ENCODE data around the gene GPX4. TPM values are rescaled to one million over a fixed set of nuclear protein-coding genes. Genes with fewer than 3 reads are reported as not detected.

GPX4 gene
- total and polyA plus RNA-seq, 2 of the 13 experiments (the other 11 are each of a cell fraction or from before 2014, with no cell fraction given), result 535 to 613 TPM

GRCh38 chr19:1064661-1065605 lies 38.9 kb upstream of the GPX4 start (continued):
- TF ChIP-seq, protein P1, sequence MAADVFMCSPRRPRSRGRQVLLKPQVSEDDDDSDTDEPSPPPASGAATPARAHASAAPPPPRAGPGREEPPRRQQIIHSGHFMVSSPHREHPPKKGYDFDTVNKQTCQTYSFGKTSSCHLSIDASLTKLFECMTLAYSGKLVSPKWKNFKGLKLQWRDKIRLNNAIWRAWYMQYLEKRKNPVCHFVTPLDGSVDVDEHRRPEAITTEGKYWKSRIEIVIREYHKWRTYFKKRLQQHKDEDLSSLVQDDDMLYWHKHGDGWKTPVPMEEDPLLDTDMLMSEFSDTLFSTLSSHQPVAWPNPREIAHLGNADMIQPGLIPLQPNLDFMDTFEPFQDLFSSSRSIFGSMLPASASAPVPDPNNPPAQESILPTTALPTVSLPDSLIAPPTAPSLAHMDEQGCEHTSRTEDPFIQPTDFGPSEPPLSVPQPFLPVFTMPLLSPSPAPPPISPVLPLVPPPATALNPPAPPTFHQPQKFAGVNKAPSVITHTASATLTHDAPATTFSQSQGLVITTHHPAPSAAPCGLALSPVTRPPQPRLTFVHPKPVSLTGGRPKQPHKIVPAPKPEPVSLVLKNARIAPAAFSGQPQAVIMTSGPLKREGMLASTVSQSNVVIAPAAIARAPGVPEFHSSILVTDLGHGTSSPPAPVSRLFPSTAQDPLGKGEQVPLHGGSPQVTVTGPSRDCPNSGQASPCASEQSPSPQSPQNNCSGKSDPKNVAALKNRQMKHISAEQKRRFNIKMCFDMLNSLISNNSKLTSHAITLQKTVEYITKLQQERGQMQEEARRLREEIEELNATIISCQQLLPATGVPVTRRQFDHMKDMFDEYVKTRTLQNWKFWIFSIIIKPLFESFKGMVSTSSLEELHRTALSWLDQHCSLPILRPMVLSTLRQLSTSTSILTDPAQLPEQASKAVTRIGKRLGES (CRISPR knock-in tag; IDR thresholded peaks at IDR 0.05; ENCODE audit: borderline replicate concordance), result no peak
- TF ChIP-seq RXRB (CRISPR knock-in tag; IDR thresholded peaks at IDR 0.05; ENCODE audit: borderline replicate concordance), result no peak; the same call in 1 of the 2 replicates
- no peak for TF ChIP-seq KAT7 (CRISPR knock-in tag; IDR thresholded peaks at IDR 0.05; ENCODE audit: borderline replicate concordance)
- TF ChIP-seq, protein P2, sequence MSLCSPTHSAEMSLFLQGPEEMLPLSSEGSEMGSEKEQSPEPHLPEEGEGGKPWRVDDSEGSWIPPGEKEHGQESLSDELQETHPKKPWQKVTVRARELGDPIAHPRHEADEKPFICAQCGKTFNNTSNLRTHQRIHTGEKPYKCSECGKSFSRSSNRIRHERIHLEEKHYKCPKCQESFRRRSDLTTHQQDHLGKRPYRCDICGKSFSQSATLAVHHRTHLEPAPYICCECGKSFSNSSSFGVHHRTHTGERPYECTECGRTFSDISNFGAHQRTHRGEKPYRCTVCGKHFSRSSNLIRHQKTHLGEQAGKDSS (CRISPR knock-in tag; IDR thresholded peaks at IDR 0.05; ENCODE audit: borderline replicate concordance, low read depth), result peak; percentile 76; the same call in 1 of the 2 replicates
- no peak for TF ChIP-seq SMAD9 (CRISPR knock-in tag; IDR thresholded peaks at IDR 0.05)
- TF ChIP-seq ZNF563 (CRISPR knock-in tag; IDR thresholded peaks at IDR 0.05), result peak; percentile 70
- TF ChIP-seq ZNF446 (CRISPR knock-in tag; IDR thresholded peaks at IDR 0.05), result no peak; the same call in 1 of the 2 replicates
- TF ChIP-seq CCDC6 (CRISPR knock-in tag; IDR thresholded peaks at IDR 0.05), result no peak
- TF ChIP-seq SIX1 (CRISPR knock-in tag; IDR thresholded peaks at IDR 0.05; ENCODE audit: borderline replicate concordance), result no peak
- TF ChIP-seq FOXC1 (CRISPR knock-in tag; IDR thresholded peaks at IDR 0.05; ENCODE audit: borderline replicate concordance), result no peak; the same call in 1 of the 2 replicates
- TF ChIP-seq TBL1XR1 (IDR thresholded peaks at IDR 0.05; ENCODE audit: borderline replicate concordance, low read length, partially characterized antibody), result no peak
- TF ChIP-seq, protein P3, sequence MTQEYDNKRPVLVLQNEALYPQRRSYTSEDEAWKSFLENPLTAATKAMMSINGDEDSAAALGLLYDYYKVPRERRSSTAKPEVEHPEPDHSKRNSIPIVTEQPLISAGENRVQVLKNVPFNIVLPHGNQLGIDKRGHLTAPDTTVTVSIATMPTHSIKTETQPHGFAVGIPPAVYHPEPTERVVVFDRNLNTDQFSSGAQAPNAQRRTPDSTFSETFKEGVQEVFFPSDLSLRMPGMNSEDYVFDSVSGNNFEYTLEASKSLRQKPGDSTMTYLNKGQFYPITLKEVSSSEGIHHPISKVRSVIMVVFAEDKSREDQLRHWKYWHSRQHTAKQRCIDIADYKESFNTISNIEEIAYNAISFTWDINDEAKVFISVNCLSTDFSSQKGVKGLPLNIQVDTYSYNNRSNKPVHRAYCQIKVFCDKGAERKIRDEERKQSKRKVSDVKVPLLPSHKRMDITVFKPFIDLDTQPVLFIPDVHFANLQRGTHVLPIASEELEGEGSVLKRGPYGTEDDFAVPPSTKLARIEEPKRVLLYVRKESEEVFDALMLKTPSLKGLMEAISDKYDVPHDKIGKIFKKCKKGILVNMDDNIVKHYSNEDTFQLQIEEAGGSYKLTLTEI (CRISPR knock-in tag; conservative IDR thresholded peaks at IDR 0.05), result no peak
- no peak for TF ChIP-seq ATF6 (CRISPR knock-in tag; conservative IDR thresholded peaks at IDR 0.05)
- no peak for TF ChIP-seq MED8 (CRISPR knock-in tag; IDR thresholded peaks at IDR 0.05; ENCODE audit: insufficient replicate concordance)
- TF ChIP-seq, protein P4, sequence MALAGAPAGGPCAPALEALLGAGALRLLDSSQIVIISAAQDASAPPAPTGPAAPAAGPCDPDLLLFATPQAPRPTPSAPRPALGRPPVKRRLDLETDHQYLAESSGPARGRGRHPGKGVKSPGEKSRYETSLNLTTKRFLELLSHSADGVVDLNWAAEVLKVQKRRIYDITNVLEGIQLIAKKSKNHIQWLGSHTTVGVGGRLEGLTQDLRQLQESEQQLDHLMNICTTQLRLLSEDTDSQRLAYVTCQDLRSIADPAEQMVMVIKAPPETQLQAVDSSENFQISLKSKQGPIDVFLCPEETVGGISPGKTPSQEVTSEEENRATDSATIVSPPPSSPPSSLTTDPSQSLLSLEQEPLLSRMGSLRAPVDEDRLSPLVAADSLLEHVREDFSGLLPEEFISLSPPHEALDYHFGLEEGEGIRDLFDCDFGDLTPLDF (CRISPR knock-in tag; IDR thresholded peaks at IDR 0.05), result no peak; the same call in 1 of the 2 replicates
- no peak for TF ChIP-seq CHD2 (IDR thresholded peaks at IDR 0.05; ENCODE audit: low read depth, low read length)
- no peak for TF ChIP-seq ZNF20 (CRISPR knock-in tag; IDR thresholded peaks at IDR 0.05)
- no peak for TF ChIP-seq SRSF4 (IDR thresholded peaks at IDR 0.05; ENCODE audit: low read depth, low read length, poor library complexity, severe bottlenecking)
